Vagina (tissue), 2 donors: ENCODE results near the gene KRT6A. TPM values are rescaled to one million over a fixed set of nuclear protein-coding genes. Genes with fewer than 3 reads are reported as not detected.
"Not testable (repeated sequence)": the region's sequence is repeated elsewhere in the genome, so short reads cannot be mapped to it uniquely, and the experiment has no call there.

Source experiments
- DNase-seq, 2 donors: peaks; one replicate each; pipeline ENCODE4 v3.0.0-alpha.2; 2017; ENCODE audit errors: extremely low spot score in 2 of 2
- H3K27ac ChIP-seq: fragments of 200-600 bp; sonication (generic); one replicate; pipeline ENCODE4 v1.5.1; 2019
- H3K27me3 ChIP-seq: fragments of 200-600 bp; sonication (generic); one replicate; pipeline ENCODE4 v1.5.1; 2019
- H3K36me3 ChIP-seq, 2 donors: fragments of 200-600 bp; sonication (generic); one replicate each; pipeline ENCODE4 v1.5.1; 2017 to 2019
- H3K4me1 ChIP-seq: fragments of 200-600 bp; sonication (generic); one replicate; pipeline ENCODE4 v1.5.1; 2019
- H3K4me3 ChIP-seq, 2 donors: fragments of 200-600 bp; sonication (generic); 1 replicate in 1 of 2; 2 replicates in 1 of 2; pipeline ENCODE4 v1.5.1; 2016 to 2019
- H3K9me3 ChIP-seq: fragments of 200-600 bp; sonication (generic); one replicate; pipeline ENCODE4 v1.5.1; 2019
- POLR2A ChIP-seq, 2 donors: fragments of 450-650 bp; IDR thresholded peaks; one replicate each; pipeline ENCODE4 v1.6.1; 2017; ENCODE audit warnings: antibody characterized with exemption in 2 of 2, mild to moderate bottlenecking in 2 of 2, moderate library complexity in 2 of 2
- POLR2AphosphoS5 ChIP-seq, 2 donors: sonication (generic); formaldehyde crosslinking; IDR thresholded peaks; one replicate each; pipeline ENCODE4 v1.9.0; 2017; ENCODE audit warnings: antibody characterized with exemption in 2 of 2, mild to moderate bottlenecking in 2 of 2, low read depth in 1 of 2; ENCODE audit not compliant: insufficient read depth in 1 of 2
- intact Hi-C: fragments of 100-400 bp; cut with DNase I; formaldehyde crosslinking; loops from one replicate; pipeline ENCODE4 v1.15.1; 2023
- total RNA-seq: library from RNA; depleted of rRNA; stranded (reverse); fragments of >200 nt; gene quantifications from one replicate; pipeline ENCODE4 v1.2.3, GENCODE V29; 2016
- TF ChIP-seq, protein P1 (sequence below), 3 experiments: fragments of 450-650 bp in 2 of 3; fragments of 200-600 bp in 1 of 3; sonication (generic) in 1 of 3; IDR thresholded peaks; one replicate each; pipeline ENCODE4 v1.5.1; 2017 to 2019; ENCODE audit warnings: antibody characterized with exemption in 3 of 3, mild to moderate bottlenecking in 2 of 3, moderate library complexity in 2 of 3

KRT6A gene
- total RNA-seq, 1 donor from 2014 or later, result 7,258 TPM

DNA sequence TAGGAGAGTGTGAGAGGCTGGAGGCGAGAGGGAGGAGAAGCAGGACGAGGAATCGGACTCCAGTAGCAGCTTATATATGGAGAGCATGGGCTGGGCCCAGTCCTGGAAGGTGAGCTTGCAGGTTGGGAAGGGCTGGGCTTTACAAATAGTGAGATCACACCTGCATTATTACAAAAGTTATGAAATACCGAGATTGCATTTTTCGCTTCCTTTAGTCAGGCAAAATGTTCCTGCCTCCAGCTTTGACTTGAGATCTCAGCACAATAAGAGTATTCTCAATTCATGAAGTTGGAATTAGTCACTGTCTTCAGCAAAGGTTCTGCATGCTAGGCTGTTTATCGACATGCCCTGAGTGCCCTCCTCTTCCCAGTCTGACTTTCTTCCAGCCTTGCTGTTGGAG is 41.0 kb downstream of the KRT6A start, which contains the start of gene KRT6B:
TSS of gene KRT6B (minus strand) at position 46 of the 400 bp plus-strand sequence. CDS start 68 bp downstream, outside the sequence.
- H3K27me3 ChIP-seq, result no peaks in the 10 kb centered on the region
- intact Hi-C loops, result no loop called here
- no peaks in the 10 kb centered on the region for H3K4me1 ChIP-seq
- no peak within 1 kb of the TSS for H3K27ac ChIP-seq
- H3K9me3 ChIP-seq, result no peaks in the 10 kb centered on the region
- TF ChIP-seq, protein P1, sequence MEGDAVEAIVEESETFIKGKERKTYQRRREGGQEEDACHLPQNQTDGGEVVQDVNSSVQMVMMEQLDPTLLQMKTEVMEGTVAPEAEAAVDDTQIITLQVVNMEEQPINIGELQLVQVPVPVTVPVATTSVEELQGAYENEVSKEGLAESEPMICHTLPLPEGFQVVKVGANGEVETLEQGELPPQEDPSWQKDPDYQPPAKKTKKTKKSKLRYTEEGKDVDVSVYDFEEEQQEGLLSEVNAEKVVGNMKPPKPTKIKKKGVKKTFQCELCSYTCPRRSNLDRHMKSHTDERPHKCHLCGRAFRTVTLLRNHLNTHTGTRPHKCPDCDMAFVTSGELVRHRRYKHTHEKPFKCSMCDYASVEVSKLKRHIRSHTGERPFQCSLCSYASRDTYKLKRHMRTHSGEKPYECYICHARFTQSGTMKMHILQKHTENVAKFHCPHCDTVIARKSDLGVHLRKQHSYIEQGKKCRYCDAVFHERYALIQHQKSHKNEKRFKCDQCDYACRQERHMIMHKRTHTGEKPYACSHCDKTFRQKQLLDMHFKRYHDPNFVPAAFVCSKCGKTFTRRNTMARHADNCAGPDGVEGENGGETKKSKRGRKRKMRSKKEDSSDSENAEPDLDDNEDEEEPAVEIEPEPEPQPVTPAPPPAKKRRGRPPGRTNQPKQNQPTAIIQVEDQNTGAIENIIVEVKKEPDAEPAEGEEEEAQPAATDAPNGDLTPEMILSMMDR (IDR thresholded peaks at IDR 0.05), result no peak
- TF ChIP-seq POLR2A (IDR thresholded peaks at IDR 0.05) (no peak), POLR2AphosphoS5 (IDR thresholded peaks at IDR 0.05; ENCODE audit: insufficient read depth in 1 of 2, low read depth in 1 of 2) (no peak)
- H3K4me3 ChIP-seq, result no peak within 1 kb of the TSS
- no peak for DNase-seq
- no peaks in the 10 kb centered on the region for H3K36me3 ChIP-seq

DNA sequence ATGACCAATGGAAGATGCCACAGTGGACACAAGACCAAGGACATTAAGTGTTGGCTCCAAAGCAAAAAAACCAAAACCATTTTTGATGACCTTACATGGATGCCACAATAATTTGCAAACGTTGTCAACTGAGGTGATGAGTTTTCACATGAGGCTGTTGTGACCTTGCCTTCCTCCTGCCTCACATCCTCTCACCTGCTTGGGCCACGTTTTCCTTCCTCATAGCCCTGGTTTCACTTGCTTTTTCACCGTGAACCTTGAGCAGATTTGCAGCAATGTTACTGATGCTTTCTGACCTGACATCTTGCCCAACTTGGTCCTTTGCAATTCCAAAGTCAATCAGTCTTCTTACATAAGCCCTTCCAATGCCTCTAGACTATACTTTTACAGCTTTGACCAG is 44.8 kb downstream of the KRT6A start:
- H3K4me3 ChIP-seq, result no peak overlapping the region
- no peaks in the 10 kb centered on the region for H3K4me1 ChIP-seq
- H3K36me3 ChIP-seq, result no peaks in the 10 kb centered on the region
- no peaks in the 10 kb centered on the region for H3K27me3 ChIP-seq
- no peak for DNase-seq
- intact Hi-C loops, result no loop called here
- no peak for TF ChIP-seq POLR2A (IDR thresholded peaks at IDR 0.05)
- TF ChIP-seq, protein P1 (IDR thresholded peaks at IDR 0.05), result no peak
- TF ChIP-seq POLR2AphosphoS5 (IDR thresholded peaks at IDR 0.05; ENCODE audit: insufficient read depth in 1 of 2, low read depth in 1 of 2), result no peak
- no peak overlapping the region for H3K27ac ChIP-seq
- no peaks in the 10 kb centered on the region for H3K9me3 ChIP-seq

DNA sequence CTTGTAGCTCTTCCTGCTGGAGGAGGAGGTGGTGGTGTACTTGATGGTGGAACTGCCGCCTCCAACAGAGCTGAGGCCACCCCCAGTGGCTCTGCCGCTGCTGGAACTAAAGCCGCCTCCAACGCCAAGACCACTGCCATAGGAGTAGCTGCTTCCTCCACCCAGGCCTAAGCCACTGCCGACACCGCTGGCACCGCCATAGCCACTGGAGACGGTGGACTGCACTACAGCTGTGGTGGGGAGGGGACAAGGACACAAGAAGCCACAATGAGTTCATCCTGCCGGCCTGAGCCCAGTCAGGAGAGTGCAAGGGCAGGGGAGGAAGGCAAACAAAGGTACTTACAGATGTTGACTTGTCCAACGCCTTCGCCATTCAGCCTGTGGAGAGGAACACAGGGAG is 45.9 kb downstream of the KRT6A start:
- DNase-seq, H3K4me3 ChIP-seq, H3K36me3 ChIP-seq, H3K9me3 ChIP-seq, H3K27me3 ChIP-seq, intact Hi-C loops, H3K4me1 ChIP-seq, H3K27ac ChIP-seq: not testable (repeated sequence)

DNA sequence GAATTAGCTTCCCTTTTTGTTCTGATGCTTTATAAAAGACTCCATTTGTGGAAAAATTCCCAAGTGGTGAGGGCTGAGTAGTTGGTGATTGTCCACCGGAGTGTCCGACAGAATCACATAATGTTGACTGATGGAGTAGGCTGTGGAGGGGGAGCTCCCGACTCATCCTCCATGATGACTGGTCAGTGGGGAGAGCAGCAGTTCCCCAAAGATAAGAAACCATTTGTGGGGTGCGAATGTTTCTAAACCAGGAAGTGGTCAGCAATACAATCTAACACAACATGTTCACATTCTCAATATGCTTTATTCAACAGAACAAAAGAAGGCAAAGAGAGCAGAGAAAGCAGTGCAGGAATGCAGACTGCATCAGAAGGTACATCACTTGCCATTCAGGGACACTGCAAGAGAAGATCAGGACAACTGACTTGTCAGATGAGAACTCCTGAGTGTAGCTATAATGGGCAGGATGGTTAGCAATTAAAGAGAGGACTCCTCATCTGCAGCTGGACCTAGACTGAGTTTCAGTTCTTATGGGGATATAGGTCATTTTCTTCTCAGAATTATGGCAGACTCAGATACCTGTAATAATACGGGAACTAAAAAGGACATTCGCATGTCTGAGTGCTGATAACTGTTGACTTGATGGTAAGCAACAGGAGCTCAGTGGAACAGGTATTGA is 46.6 kb downstream of the KRT6A start:
- DNase-seq, result no peak
- TF ChIP-seq, protein P1 (IDR thresholded peaks at IDR 0.05), result no peak
- TF ChIP-seq POLR2A (IDR thresholded peaks at IDR 0.05) (no peak), POLR2AphosphoS5 (IDR thresholded peaks at IDR 0.05; ENCODE audit: insufficient read depth in 1 of 2, low read depth in 1 of 2) (no peak)
- Histone ChIP-seq H3K4me3 (no peak overlapping the region), H3K4me1 (no peaks in the 10 kb centered on the region), H3K27me3 (no peaks in the 10 kb centered on the region), H3K36me3 (no peaks in the 10 kb centered on the region), H3K27ac (no peak overlapping the region), H3K9me3 (no peaks in the 10 kb centered on the region)
- intact Hi-C loops, result no loop called here

DNA sequence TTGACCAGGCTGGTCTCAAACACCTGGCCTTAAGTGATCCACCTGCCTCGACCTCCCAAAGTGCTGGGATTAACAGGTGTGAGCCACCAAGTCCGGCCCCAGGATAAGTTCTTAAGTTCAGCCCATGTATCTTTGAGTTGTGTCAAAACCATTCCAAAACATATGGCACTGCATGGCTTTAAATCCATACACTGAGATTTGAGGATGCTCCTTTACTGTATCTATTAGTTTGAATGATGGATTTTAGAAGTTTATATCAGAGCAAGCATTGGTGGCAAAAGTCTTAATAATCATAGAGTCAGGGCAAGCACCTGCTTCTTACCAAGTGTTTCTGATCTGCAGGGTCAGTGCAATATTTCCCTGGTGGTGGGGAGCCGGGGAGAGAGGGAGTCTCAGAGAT is 47.2 kb downstream of the KRT6A start:
- H3K27me3 ChIP-seq, result no peaks in the 10 kb centered on the region
- H3K4me3 ChIP-seq, result no peak overlapping the region
- TF ChIP-seq POLR2A (IDR thresholded peaks at IDR 0.05), result no peak
- no peak for TF ChIP-seq POLR2AphosphoS5 (IDR thresholded peaks at IDR 0.05; ENCODE audit: insufficient read depth in 1 of 2, low read depth in 1 of 2)
- TF ChIP-seq, protein P1 (IDR thresholded peaks at IDR 0.05), result no peak
- no peaks in the 10 kb centered on the region for H3K4me1 ChIP-seq
- intact Hi-C loops, result no loop called here
- H3K36me3 ChIP-seq, result no peaks in the 10 kb centered on the region
- DNase-seq, result no peak
- H3K27ac ChIP-seq, result no peak overlapping the region
- H3K9me3 ChIP-seq, result no peaks in the 10 kb centered on the region
